Skeletal muscle tissue (tissue), 5 donors: Measurements from ENCODE around the gene EIF2S1. TPM values are rescaled to one million over a fixed set of nuclear protein-coding genes. Genes with fewer than 3 reads are reported as not detected.

Source experiments
- H3K27ac ChIP-seq: one replicate; pipeline ENCODE4 v1.7.0; 2013; ENCODE audit warnings: mild to moderate bottlenecking, low read depth, low read length, inconsistent platforms
- H3K27me3 ChIP-seq, 3 donors: one replicate each; pipeline ENCODE4 v1.7.0; 2013; ENCODE audit warnings: low read length in 3 of 3; ENCODE audit not compliant: control insufficient read depth in 3 of 3, insufficient read depth in 3 of 3
- H3K36me3 ChIP-seq, 3 donors: one replicate each; pipeline ENCODE4 v1.7.0; 2013; ENCODE audit warnings: low read length in 3 of 3; ENCODE audit not compliant: control insufficient read depth in 3 of 3, insufficient read depth in 3 of 3
- H3K4me1 ChIP-seq, 3 donors: one replicate each; pipeline ENCODE4 v1.7.0; 2013; ENCODE audit warnings: low read length in 3 of 3, mild to moderate bottlenecking in 3 of 3; ENCODE audit not compliant: control insufficient read depth in 3 of 3, insufficient read depth in 3 of 3
- H3K4me3 ChIP-seq, 3 donors: one replicate each; pipeline ENCODE4 v1.7.0; 2013; ENCODE audit warnings: low read length in 3 of 3
- H3K9ac ChIP-seq, 3 donors: one replicate each; pipeline ENCODE4 v1.7.0; 2013; ENCODE audit warnings: low read length in 3 of 3, mild to moderate bottlenecking in 3 of 3, moderate library complexity in 2 of 3, low read depth in 1 of 3
- H3K9me3 ChIP-seq, 3 donors: one replicate each; pipeline ENCODE4 v1.7.0; 2013; ENCODE audit warnings: low read length in 3 of 3; ENCODE audit not compliant: control insufficient read depth in 3 of 3
- small RNA-seq: library from RNA; depleted of rRNA; stranded (forward); fragments of <200 nt; gene quantifications from one replicate; pipeline ENCODE3, GENCODE V24; 2014
- total RNA-seq: library from RNA; depleted of rRNA; stranded (reverse); fragments of >200 nt; gene quantifications from one replicate; pipeline ENCODE4 v1.2.3, GENCODE V29; 2014
- donor health status: Osteomylitis.

EIF2S1 gene
- total RNA-seq, 1 donor from 2014 or later, result 92.4 TPM

DNA sequence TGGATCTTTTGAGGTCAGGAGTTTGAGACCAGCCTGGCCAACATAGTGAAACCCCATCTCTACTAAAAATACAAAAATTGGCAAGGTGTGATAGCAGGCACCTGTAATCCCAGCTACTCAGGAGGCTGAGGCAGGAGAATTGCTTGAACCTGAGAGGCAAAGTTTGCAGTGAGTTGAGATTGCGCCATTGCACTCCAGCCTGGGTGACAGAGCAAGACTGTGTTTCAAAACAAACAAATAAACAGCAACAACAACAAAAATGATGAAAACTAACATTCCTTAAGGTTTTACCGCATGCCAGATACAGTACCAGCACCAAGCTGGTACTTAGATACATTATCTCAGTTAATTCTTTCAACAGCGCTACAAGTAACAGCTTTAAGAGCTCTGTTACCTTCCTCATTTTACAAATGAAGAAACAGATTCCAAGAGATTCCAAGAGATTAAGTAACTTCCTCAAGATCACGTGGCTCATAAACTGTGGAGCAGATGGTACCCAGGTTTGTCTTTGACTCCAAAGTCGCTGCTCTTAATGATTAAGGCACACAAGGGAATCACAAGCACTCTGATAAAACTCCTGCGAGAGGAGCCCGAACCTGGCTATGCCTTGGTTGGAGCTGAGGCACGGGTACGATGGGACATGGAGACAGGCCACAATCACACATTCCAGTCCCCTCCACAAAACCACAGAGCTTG is 69.5 kb downstream of the EIF2S1 start:
- peaks cover 0 to 6% (median 0%) of the 10 kb centered on the region in 3 donors for H3K27me3 ChIP-seq
- no peak overlapping the region for H3K27ac ChIP-seq
- no peaks in the 10 kb centered on the region for H3K36me3 ChIP-seq
- H3K9ac ChIP-seq, result no peak overlapping the region
- H3K4me3 ChIP-seq, result no peak overlapping the region
- peaks cover 17 to 27% (median 24%) of the 10 kb centered on the region in 3 donors for H3K4me1 ChIP-seq
- H3K9me3 ChIP-seq, result no peaks in the 10 kb centered on the region

- Histone ChIP-seq H3K4me3 (no peak overlapping the region), H3K36me3 (no peaks in the 10 kb centered on the region), H3K27ac (peak overlapping the region; percentile 17), H3K9ac (no peak overlapping the region), H3K9me3 (no peaks in the 10 kb centered on the region), H3K4me1 (peaks cover 30 to 38% (median 37%) of the 10 kb centered on the region in 3 donors), H3K27me3 (no peaks in the 10 kb centered on the region)
These were observed 72.0 kb downstream of the EIF2S1 start for GRCh38 chr14:67432050-67432564.

DNA sequence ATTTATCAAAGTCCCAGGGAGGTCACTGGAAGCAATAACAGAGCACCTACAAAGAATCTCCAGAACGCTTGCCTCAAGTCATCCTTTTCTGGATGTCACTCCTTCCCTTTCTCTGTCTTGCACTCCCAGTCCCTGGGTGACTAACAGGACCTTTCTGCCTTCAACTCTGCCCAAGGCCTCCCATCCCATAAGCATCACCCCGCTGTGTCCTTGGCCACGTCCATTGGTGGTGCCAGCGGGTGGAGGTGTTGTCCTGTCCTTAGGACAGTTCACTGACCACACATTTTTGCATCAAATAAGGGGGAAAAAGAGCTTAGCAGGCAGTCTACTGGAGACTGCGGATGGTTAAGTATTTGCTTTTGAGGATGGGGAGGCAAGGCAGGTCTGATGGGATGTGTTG is 75.5 kb downstream of the EIF2S1 start:
- Histone ChIP-seq H3K36me3 (no peaks in the 10 kb centered on the region), H3K4me1 (peaks cover 27 to 36% (median 30%) of the 10 kb centered on the region in 3 donors), H3K9me3 (no peaks in the 10 kb centered on the region), H3K9ac (no peak overlapping the region), H3K27me3 (no peaks in the 10 kb centered on the region), H3K27ac (no peak overlapping the region), H3K4me3 (no peak overlapping the region)

Small RNAs within 50 kb of the gene (small RNA-seq; reads per million reads assigned to genes)
- not detected for gene RF00019

Other genes starting within 250 kb of the EIF2S1 start
- gene GARIN2, start 170.9 kb upstream of the EIF2S1 start, total RNA-seq, result not detected
- gene PALS1, start 118.9 kb upstream of the EIF2S1 start, total RNA-seq, result 15.7 TPM
- 61.6 TPM for gene ATP6V1D, start 524 bp upstream of the EIF2S1 start, total RNA-seq
- 3.7 TPM for gene PLEK2, start 51.8 kb downstream of the EIF2S1 start, total RNA-seq
- gene TMEM229B, start 128.4 kb downstream of the EIF2S1 start, total RNA-seq, result 0.52 TPM
- gene PLEKHH1, start 173.0 kb downstream of the EIF2S1 start, total RNA-seq, result 1.6 TPM
- 18.3 TPM for gene PIGH, start 239.9 kb downstream of the EIF2S1 start, total RNA-seq